IPS-18a (cell line): ENCODE measurements around the gene NUFIP2.
"Not testable (repeated sequence)": the region's sequence is repeated elsewhere in the genome, so short reads cannot be mapped to it uniquely, and the experiment has no call there.

Experiments used
- H3K27ac ChIP-seq: one replicate; pipeline ENCODE4 v1.5.1; 2013; ENCODE audit warnings: low read length
- H3K27me3 ChIP-seq: one replicate; pipeline ENCODE4 v1.6.1; 2013; ENCODE audit warnings: mild to moderate bottlenecking, low read length; ENCODE audit not compliant: control insufficient read depth, insufficient read depth
- H3K36me3 ChIP-seq: one replicate; pipeline ENCODE4 v1.6.1; 2013; ENCODE audit warnings: low read depth, low read length; ENCODE audit not compliant: control insufficient read depth
- H3K4me1 ChIP-seq: one replicate; pipeline ENCODE4 v1.6.1; 2013; ENCODE audit warnings: low read depth, low read length; ENCODE audit not compliant: control insufficient read depth
- H3K4me3 ChIP-seq: one replicate; pipeline ENCODE4 v1.5.1; 2013; ENCODE audit warnings: low read length
- H3K9ac ChIP-seq: one replicate; pipeline ENCODE4 v1.6.1; 2013; ENCODE audit warnings: mild to moderate bottlenecking, low read length, moderate library complexity
- H3K9me3 ChIP-seq: one replicate; pipeline ENCODE4 v1.6.1; 2013; ENCODE audit warnings: low read depth, low read length; ENCODE audit not compliant: control insufficient read depth

Gene NUFIP2

GRCh38 chr17:29271980-29272379 lies 22.0 kb downstream of the NUFIP2 start:
- peaks cover 34% of the 10 kb centered on the region for H3K36me3 ChIP-seq
- not testable (repeated sequence) for H3K27me3 ChIP-seq, H3K9ac ChIP-seq, H3K27ac ChIP-seq, H3K4me3 ChIP-seq, H3K9me3 ChIP-seq, H3K4me1 ChIP-seq

- Histone ChIP-seq H3K4me1 (no peaks in the 10 kb centered on the region), H3K27ac (no peak overlapping the region)
Observed at GRCh38 chr17:29263916-29264315, 30.0 kb downstream of the NUFIP2 start.

DNA sequence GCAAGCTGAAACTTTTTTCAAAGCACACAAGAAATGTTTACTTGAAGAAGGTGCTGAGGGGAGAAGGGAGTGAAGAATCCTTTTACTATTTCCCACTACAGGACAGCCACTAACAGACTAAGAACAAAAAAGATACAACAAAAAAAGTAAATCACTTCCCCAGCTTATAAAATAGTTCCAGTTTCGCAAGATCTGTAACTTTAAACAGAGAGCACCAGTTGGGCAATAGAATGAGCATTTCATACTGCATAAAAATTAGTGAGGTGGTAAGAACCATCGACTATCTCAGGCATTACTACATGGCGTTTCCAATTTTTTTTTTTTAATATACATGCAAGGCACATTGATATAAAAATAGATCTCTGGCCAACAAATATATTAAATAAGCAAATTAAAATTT lies 36.2 kb downstream of the NUFIP2 start:
- H3K27ac ChIP-seq, result no peak overlapping the region
- H3K27me3 ChIP-seq, result no peaks in the 10 kb centered on the region
- peaks cover 40% of the 10 kb centered on the region for H3K36me3 ChIP-seq
- H3K9ac ChIP-seq, result no peak overlapping the region
- H3K4me1 ChIP-seq, result no peaks in the 10 kb centered on the region
- H3K4me3 ChIP-seq, result no peak overlapping the region
- H3K9me3 ChIP-seq, result no peaks in the 10 kb centered on the region

More at GRCh38 chr17:29263916-29264315, 30.0 kb downstream of the NUFIP2 start:
- Histone ChIP-seq H3K4me3 (no peak overlapping the region), H3K9ac (no peak overlapping the region), H3K36me3 (peaks cover 73% of the 10 kb centered on the region), H3K27me3 (no peaks in the 10 kb centered on the region), H3K9me3 (no peaks in the 10 kb centered on the region)

GRCh38 chr17:29256735-29257466 lies 37.0 kb downstream of the NUFIP2 start:
- Histone ChIP-seq H3K9ac (no peak overlapping the region), H3K9me3 (no peaks in the 10 kb centered on the region), H3K36me3 (peaks cover 32% of the 10 kb centered on the region), H3K4me1 (no peaks in the 10 kb centered on the region), H3K4me3 (no peak overlapping the region), H3K27ac (no peak overlapping the region), H3K27me3 (no peaks in the 10 kb centered on the region)

GRCh38 chr17:29255926-29256522 lies 37.9 kb downstream of the NUFIP2 start:
- Histone ChIP-seq H3K27me3 (no peaks in the 10 kb centered on the region), H3K4me3 (no peak overlapping the region), H3K9ac (no peak overlapping the region), H3K4me1 (no peaks in the 10 kb centered on the region), H3K9me3 (no peaks in the 10 kb centered on the region), H3K36me3 (peaks cover 23% of the 10 kb centered on the region), H3K27ac (no peak overlapping the region)

DNA sequence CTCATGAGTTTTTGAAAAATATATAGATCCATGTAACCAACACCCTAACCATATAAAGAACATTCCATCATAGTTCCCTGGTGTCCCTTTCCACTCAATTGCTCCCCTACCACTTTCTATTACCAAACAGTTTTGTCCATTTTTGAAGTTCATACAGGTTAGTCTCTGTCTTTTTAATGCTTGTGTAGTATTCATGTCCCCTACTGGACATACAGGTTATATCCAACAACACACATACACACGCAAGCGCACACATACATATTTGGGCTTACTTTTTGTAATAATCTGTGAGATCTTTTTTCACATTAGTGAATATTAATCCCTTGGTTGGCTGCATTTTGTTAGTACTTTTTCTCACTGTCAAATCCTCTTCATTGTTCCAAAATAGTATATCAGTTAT lies 40.9 kb downstream of the NUFIP2 start:
- H3K4me3 ChIP-seq, result no peak overlapping the region
- no peaks in the 10 kb centered on the region for H3K36me3 ChIP-seq
- no peaks in the 10 kb centered on the region for H3K27me3 ChIP-seq
- H3K4me1 ChIP-seq, result no peaks in the 10 kb centered on the region
- H3K27ac ChIP-seq, result no peak overlapping the region
- no peak overlapping the region for H3K9ac ChIP-seq
- no peaks in the 10 kb centered on the region for H3K9me3 ChIP-seq

DNA sequence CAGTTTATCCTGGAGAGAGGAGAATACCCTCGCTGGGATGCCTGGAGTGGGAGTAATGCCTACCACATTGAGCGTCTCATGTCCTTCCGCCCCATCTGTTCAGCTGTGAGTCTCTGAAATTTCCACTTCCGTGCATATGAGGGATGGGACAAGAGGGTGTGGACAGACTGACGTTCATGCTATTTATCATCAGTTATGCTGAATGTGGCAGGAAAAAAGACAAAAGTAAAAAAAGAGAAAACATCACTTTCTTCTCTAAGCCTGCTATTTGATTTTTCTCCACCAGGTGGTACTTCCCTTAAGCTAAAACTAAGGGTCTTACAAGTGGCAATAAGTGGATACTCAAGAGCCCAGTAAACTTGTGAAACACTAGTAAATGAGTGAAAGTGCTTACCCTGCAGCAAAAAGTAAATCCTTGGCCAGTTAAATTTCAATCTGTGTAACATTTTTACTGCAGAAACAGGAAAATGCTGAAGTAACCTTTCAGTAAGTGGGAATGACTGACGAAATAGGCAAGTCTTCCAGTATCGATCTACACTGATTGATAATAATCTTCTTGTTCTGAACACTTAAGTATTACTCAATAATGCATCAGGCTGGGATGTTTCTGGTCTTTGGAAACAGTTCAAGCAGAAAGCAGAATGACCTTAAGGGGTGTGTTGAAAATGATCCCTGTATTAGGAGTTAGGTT lies 41.7 kb downstream of the NUFIP2 start:
- Histone ChIP-seq H3K9ac (no peak overlapping the region), H3K9me3 (no peaks in the 10 kb centered on the region), H3K4me3 (no peak overlapping the region), H3K4me1 (no peaks in the 10 kb centered on the region), H3K36me3 (no peaks in the 10 kb centered on the region), H3K27ac (no peak overlapping the region), H3K27me3 (no peaks in the 10 kb centered on the region)

DNA sequence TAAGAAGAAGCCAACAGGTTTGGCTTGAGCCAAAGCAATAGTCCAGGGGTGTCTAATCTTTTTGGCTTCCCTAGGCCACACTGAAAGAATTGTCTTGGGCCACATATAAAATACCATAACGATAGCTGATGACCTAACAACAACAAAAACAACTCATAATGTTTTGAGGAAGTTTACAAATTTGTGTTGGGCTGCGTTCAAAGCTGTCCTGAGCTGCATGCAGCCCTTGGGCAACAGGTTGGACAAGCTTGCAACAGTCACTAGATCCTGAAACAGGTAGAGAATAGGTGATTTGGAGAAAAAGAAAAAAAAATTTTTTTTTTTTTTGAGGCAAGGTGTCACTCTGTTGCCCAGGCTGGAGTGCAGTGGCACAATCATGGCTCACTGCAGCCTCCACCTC lies 42.8 kb downstream of the NUFIP2 start:
- H3K4me1 ChIP-seq, result no peaks in the 10 kb centered on the region
- H3K9ac ChIP-seq, result no peak overlapping the region
- no peaks in the 10 kb centered on the region for H3K36me3 ChIP-seq
- no peak overlapping the region for H3K27ac ChIP-seq
- H3K9me3 ChIP-seq, result no peaks in the 10 kb centered on the region
- no peak overlapping the region for H3K4me3 ChIP-seq
- no peaks in the 10 kb centered on the region for H3K27me3 ChIP-seq

GRCh38 chr17:29250666-29251065 lies 43.3 kb downstream of the NUFIP2 start:
- no peaks in the 10 kb centered on the region for H3K36me3 ChIP-seq
- no peaks in the 10 kb centered on the region for H3K27me3 ChIP-seq
- H3K27ac ChIP-seq, result no peak overlapping the region
- H3K4me3 ChIP-seq, result no peak overlapping the region
- no peaks in the 10 kb centered on the region for H3K9me3 ChIP-seq
- H3K4me1 ChIP-seq, result no peaks in the 10 kb centered on the region
- no peak overlapping the region for H3K9ac ChIP-seq

- H3K9me3 ChIP-seq, result no peaks in the 10 kb centered on the region
- no peak overlapping the region for H3K27ac ChIP-seq
- H3K4me3 ChIP-seq, result no peak overlapping the region
Observed at GRCh38 chr17:29248845-29249244, 45.1 kb downstream of the NUFIP2 start.

GRCh38 chr17:29247219-29247618 lies 46.7 kb downstream of the NUFIP2 start:
- Histone ChIP-seq H3K27ac (no peak overlapping the region), H3K9ac (no peak overlapping the region), H3K4me3 (no peak overlapping the region), H3K27me3 (no peaks in the 10 kb centered on the region), H3K4me1 (no peaks in the 10 kb centered on the region), H3K36me3 (no peaks in the 10 kb centered on the region), H3K9me3 (no peaks in the 10 kb centered on the region)

More at GRCh38 chr17:29248845-29249244, 45.1 kb downstream of the NUFIP2 start:
- no peak overlapping the region for H3K9ac ChIP-seq
- no peaks in the 10 kb centered on the region for H3K4me1 ChIP-seq
- H3K27me3 ChIP-seq, result no peaks in the 10 kb centered on the region
- no peaks in the 10 kb centered on the region for H3K36me3 ChIP-seq
